NT2/D1 (cell line): Measurements from ENCODE around the gene PLOD2.

Experiments used
- DNase-seq: peaks from one replicate; pipeline ENCODE4 v3.0.0-alpha.2; 2011; ENCODE audit warnings: low read depth, low spot score
- H3K27me3 ChIP-seq: 2 replicates; pipeline ENCODE4 v1.6.0; 2011; ENCODE audit warnings: mild to moderate bottlenecking; ENCODE audit not compliant: insufficient read length, insufficient read depth
- H3K36me3 ChIP-seq: 2 replicates; pipeline ENCODE4 v1.6.1; 2011; ENCODE audit warnings: mild to moderate bottlenecking, low read length, mixed read lengths; ENCODE audit not compliant: insufficient read depth, insufficient read length
- H3K4me1 ChIP-seq: 2 replicates; pipeline ENCODE4 v1.5.1; 2011; ENCODE audit not compliant: insufficient read depth, insufficient read length
- H3K4me3 ChIP-seq: 2 replicates; pipeline ENCODE4 v1.5.1; 2011; ENCODE audit warnings: low read depth; ENCODE audit not compliant: insufficient read length
- H3K9ac ChIP-seq: 2 replicates; pipeline ENCODE4 v1.6.0; 2011; ENCODE audit warnings: low read depth; ENCODE audit not compliant: insufficient read length
- H3K9me3 ChIP-seq: 2 replicates; pipeline ENCODE4 v1.5.1; 2011; ENCODE audit warnings: mild to moderate bottlenecking, low read length; ENCODE audit not compliant: insufficient read depth
- SUZ12 ChIP-seq: IDR thresholded peaks from 2 replicates; pipeline ENCODE4 v1.6.1; 2011; ENCODE audit not compliant: insufficient read length, insufficient read depth; ENCODE audit errors: extremely low read depth
- YY1 ChIP-seq: IDR thresholded peaks from 2 replicates; pipeline ENCODE4 v1.6.1; 2011; ENCODE audit not compliant: insufficient read length, insufficient read depth
- ZNF274 ChIP-seq: IDR thresholded peaks from 2 replicates; pipeline ENCODE4 v1.6.1; 2011; ENCODE audit warnings: mild to moderate bottlenecking, low read depth, low read length

The PLOD2 gene

DNA sequence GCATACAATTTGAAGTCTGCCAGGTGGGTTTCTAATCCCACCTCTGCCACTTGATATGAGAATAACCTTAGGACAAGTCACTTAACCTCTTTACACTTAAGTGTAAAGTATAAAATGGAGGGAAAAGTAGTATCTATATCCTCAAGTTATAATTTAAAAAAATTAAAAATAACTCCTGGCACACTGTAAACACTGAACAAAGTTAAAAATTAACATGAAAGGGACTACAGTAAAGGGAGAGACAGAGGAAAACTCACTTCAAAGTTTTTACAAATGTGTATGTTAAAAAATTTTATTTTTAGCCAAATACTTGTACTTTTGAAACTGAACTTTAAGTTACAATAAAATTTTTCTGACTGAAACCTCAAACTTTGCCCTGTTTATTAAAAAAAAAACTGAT is 49.6 kb downstream of the PLOD2 start:
- Histone ChIP-seq H3K9me3 (peaks cover 19% of the 10 kb centered on the region), H3K4me3 (no peak overlapping the region), H3K9ac (no peak overlapping the region), H3K4me1 (no peaks in the 10 kb centered on the region), H3K27me3 (no peaks in the 10 kb centered on the region), H3K36me3 (peaks cover 3% of the 10 kb centered on the region)
- DNase-seq, result no peak
- no peak for TF ChIP-seq ZNF274

DNA sequence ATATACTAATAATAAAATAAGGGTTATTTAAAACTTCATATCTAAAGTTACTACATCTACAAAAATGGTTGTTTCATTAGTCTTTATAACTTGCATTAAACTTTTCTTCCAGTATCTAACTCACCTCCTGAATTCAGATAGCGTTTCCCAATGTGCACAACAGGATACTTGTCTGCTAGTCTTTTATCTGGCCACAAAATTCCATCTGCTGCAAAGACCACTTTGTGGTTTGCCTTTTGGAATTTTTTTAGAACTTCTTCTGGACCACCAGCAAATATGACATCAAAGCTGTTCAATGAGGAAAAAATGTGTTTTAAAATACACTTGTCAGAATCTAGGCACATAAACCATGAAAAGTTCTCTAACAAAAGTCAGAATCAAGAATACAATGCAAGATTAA is 50.8 kb downstream of the PLOD2 start:
- peaks cover 8% of the 10 kb centered on the region; the same call in 1 of the 2 replicates for H3K9me3 ChIP-seq
- no peak for TF ChIP-seq YY1
- TF ChIP-seq ZNF274, result no peak
- no peak for TF ChIP-seq SUZ12
- H3K9ac ChIP-seq, result no peak overlapping the region
- H3K4me3 ChIP-seq, result no peak overlapping the region
- no peak for DNase-seq
- no peaks in the 10 kb centered on the region for H3K27me3 ChIP-seq
- H3K36me3 ChIP-seq, result peaks cover 6% of the 10 kb centered on the region
- H3K4me1 ChIP-seq, result no peaks in the 10 kb centered on the region

DNA sequence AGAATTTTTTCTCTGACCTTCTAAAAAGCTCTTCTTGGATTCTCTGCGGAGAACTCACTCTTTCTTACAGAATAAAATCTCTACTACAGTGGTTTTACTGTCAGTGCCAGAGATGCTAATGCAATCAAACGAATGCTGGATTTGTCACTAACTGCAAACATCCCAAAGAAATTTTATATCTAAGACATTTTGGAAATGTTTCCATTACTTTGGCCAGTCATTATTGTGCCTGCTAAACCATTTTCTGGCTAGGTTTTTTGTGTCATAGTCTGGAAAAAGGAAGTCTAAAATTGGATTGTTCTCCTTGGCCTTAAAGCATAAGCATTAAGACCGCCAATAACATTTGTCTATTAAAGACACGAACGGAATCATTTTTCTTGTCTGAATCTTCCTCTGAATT is 54.0 kb downstream of the PLOD2 start:
- Histone ChIP-seq H3K27me3 (no peaks in the 10 kb centered on the region), H3K4me1 (no peaks in the 10 kb centered on the region), H3K9ac (no peak overlapping the region), H3K4me3 (no peak overlapping the region), H3K9me3 (no peaks in the 10 kb centered on the region), H3K36me3 (peaks cover 23% of the 10 kb centered on the region)
- DNase-seq, result no peak
- TF ChIP-seq SUZ12 (no peak), ZNF274 (no peak), YY1 (no peak)

DNA sequence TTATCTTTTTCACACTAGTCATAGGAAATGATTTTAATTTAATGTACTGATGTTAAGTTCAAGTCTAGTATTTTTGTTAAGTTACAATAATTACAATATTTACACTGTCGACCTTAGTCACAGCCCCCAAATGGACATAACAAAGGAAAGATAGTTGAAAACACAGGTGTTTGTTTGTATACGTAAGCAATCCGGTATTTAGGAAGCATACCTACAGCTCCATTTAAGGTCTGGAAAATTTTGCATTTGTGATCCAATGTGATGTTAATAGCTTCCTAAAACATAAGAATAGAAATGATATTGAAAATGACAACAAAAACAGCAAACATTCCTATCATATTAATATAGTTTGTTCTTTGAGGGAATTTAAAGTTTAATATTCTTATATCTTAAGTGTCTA is 56.9 kb downstream of the PLOD2 start:
- no peak overlapping the region for H3K9ac ChIP-seq
- no peaks in the 10 kb centered on the region for H3K27me3 ChIP-seq
- TF ChIP-seq ZNF274 (no peak), YY1 (no peak), SUZ12 (no peak)
- no peaks in the 10 kb centered on the region for H3K9me3 ChIP-seq
- H3K4me1 ChIP-seq, result no peaks in the 10 kb centered on the region
- H3K36me3 ChIP-seq, result peaks cover 26% of the 10 kb centered on the region
- H3K4me3 ChIP-seq, result no peak overlapping the region
- DNase-seq, result no peak

DNA sequence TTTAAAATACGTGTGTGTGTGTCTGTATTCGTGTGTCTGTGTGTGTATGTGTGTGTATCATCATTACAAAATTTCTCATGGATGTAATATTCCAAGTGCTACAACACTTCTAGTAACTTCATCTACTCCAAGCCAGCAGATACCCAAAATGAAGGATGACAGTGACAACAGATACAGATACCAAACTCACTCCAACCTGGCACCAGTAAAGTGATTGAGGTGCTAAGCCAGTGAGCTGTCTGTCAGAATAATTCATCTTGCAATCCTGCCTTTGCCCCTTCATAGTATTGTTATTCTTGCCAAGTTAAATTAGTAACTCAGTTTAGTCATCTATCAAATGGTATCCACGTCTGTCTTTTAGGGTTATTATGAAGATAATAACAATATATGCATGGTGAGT is 58.1 kb downstream of the PLOD2 start:
- no peaks in the 10 kb centered on the region for H3K9me3 ChIP-seq
- H3K4me3 ChIP-seq, result no peak overlapping the region
- no peak for TF ChIP-seq YY1
- no peak for TF ChIP-seq ZNF274
- no peak for TF ChIP-seq SUZ12
- H3K27me3 ChIP-seq, result no peaks in the 10 kb centered on the region
- peaks cover 26% of the 10 kb centered on the region for H3K36me3 ChIP-seq
- H3K9ac ChIP-seq, result no peak overlapping the region
- DNase-seq, result no peak
- no peaks in the 10 kb centered on the region for H3K4me1 ChIP-seq

DNA sequence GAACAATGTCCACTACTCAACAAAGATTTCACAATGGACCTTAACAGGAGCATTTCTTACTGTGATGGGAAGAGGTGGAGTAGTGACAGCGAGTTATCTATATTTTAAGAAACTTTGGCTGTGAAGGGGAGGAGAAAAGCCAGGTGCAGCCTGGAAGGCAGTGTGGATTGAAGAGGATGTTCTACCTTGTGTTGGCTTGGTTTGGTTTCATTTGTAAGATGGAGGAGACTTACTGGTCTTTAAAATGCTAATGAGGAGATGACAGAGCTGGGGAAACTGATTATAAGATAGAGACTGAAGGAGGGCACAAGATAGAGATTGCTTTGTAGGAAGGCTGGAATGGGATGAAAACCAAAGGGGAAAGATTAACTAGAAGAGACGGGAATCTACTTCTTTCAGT is 59.4 kb downstream of the PLOD2 start:
- TF ChIP-seq SUZ12, result no peak
- no peak for TF ChIP-seq YY1
- no peak for TF ChIP-seq ZNF274
- H3K27me3 ChIP-seq, result no peaks in the 10 kb centered on the region
- no peaks in the 10 kb centered on the region for H3K4me1 ChIP-seq
- DNase-seq, result no peak
- H3K9ac ChIP-seq, result no peak overlapping the region
- no peaks in the 10 kb centered on the region for H3K9me3 ChIP-seq
- peaks cover 26% of the 10 kb centered on the region for H3K36me3 ChIP-seq
- H3K4me3 ChIP-seq, result no peak overlapping the region

DNA sequence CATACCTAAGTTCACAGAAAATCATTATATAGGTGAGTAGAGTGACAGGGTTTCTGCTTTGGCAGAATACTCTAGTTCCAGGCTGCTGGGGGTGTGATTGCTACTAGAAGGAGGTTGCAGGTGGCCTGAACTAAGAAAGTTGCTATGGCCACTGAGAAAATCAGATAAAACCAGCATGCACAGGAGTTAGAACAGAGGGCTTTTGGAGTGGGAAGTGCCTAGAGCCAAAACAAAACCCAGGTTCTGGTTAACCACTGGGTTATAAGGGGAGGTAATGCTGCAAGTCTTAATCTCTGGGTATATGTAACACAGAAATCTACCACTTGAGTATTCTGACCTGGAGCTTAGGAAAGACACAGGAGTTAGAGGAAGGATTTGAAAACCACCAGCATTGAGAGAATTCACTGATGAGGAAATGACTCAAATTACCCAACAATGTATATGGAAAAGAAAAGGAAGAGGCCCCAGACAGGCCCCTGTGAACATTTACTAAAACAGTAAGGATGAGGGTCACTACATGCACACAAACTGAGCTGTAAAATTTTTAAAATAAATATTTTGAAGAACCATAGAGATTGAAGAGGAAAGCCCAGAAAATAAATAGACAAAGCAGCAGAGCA is 60.0 kb downstream of the PLOD2 start:
- no peak for DNase-seq
- H3K9me3 ChIP-seq, result no peaks in the 10 kb centered on the region
- H3K4me1 ChIP-seq, result no peaks in the 10 kb centered on the region
- no peaks in the 10 kb centered on the region for H3K27me3 ChIP-seq
- H3K9ac ChIP-seq, result no peak overlapping the region
- TF ChIP-seq ZNF274, result no peak
- TF ChIP-seq YY1, result no peak
- TF ChIP-seq SUZ12, result no peak
- H3K4me3 ChIP-seq, result no peak overlapping the region
- H3K36me3 ChIP-seq, result peaks cover 22% of the 10 kb centered on the region
